Esophagus muscularis mucosa (tissue), 3 donors: ENCODE data around the gene CNTNAP2.

ENCODE experiments used
- CTCF ChIP-seq, 3 experiments: fragments of 200-600 bp in 2 of 3; fragments of 450-650 bp in 1 of 3; sonication (generic) in 2 of 3; IDR thresholded peaks; one replicate each; pipeline ENCODE4 v1.5.1; 2017 to 2019; ENCODE audit warnings: antibody characterized with exemption in 3 of 3, mild to moderate bottlenecking in 2 of 3, moderate library complexity in 1 of 3
- POLR2AphosphoS5 ChIP-seq, 2 donors: sonication (generic); formaldehyde crosslinking; IDR thresholded peaks; one replicate each; pipeline ENCODE4 v1.6.1; 2017; ENCODE audit warnings: antibody characterized with exemption in 2 of 2

GRCh38 chr7:148042935-148043631 lies 1926.5 kb downstream of the CNTNAP2 start:
- TF ChIP-seq CTCF (IDR thresholded peaks at IDR 0.05) = no peak
- no peak for TF ChIP-seq POLR2AphosphoS5 (IDR thresholded peaks at IDR 0.05)
